ENCODE results near the gene PRR5.
"Not testable (repeated sequence)": the region's sequence is repeated elsewhere in the genome, so short reads cannot be mapped to it uniquely, and the experiment has no call there.

Gene PRR5

DNA sequence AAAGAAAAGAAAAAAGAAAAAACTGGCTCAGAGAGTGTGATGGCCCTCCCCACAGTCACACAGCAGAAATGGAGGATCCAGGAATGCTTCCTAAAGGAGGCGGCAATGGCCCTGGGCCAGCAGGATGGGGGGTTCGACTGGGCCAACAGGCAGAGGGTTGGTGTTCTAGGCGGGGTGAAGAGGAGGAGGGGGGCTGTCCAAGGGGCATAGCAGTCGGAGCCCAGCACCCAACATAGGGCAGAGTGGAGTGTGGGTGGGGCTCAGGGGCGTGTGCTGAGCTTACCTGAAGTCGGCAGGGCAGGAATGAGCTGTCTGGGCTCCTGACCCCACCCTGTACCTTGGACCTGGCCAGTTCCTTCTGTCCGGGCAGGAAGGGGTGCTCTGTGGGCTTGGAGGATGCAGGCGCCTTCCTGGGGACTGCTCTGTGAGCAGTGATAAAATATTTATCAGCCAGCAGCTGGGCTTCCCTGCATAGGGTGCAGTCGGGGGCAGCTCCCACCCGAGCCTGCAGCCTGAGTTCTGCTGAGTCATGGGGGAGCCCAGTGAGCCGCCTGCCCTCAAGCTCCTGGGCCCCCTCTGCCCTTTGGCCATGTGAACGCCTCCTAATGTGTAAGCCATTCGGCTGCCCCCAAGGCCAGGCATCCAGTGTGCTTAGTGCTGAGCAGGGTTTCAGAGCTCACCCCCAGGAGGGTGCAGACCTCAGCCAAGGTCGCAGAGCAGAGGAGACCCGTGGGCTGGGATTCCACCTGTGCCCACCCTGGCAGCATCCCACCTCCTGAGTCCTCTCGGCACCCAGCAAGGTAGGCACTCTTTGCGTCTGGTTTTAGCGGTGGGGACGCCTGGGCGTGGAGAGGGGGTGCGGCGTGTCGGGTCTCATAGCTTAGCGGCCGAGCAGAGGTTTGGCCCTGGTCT, 25.3 kb upstream of the PRR5 start:
- Mint-ChIP-seq H3K27me3 (ENCODE audit: low read depth) (peaks cover 3% of the 10 kb centered on the region), H3K27ac (peak overlapping the region in 1 of 3 experiments; percentile 70), H3K4me1 (peaks cover 22% of the 10 kb centered on the region), H3K9me3 (no peaks in the 10 kb centered on the region), H3K4me3 (peak overlapping the region in 1 of 3 experiments; percentile 46), H3K36me3 (ENCODE audit: low read depth) (no peaks in the 10 kb centered on the region)
- no peak for TF ChIP-seq CTCF (IDR thresholded peaks at IDR 0.05; ENCODE audit: unreplicated experiment in 3 of 3)

DNA sequence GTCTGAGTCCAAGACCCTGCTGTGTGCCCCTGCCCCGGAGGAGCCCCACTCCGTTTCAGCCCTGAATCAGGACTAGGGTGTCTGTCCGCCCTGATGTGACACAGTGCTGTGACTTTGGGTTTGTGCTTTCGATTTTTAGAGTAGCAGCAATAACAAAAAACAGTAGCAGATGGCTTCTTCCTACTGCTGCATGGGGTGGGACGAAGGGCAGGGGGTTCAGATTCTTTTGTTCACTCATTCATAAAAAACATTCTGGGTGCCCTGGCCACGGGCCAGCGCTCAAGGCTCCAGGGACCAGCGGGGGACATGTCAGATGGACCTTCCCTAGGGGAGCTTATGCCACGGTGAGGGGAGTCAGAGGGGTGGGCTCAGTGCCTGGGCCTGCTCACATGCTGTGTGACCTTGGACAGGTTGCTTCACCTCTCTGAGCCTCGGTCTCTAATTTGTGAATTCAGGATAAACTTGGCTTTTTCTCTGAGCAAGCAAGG, 24.6 kb upstream of the PRR5 start:
- Mint-ChIP-seq H3K36me3 (ENCODE audit: low read depth) (no peaks in the 10 kb centered on the region), H3K27ac (peak overlapping the region in 1 of 3 experiments; percentile 70), H3K27me3 (ENCODE audit: low read depth) (peaks cover 3% of the 10 kb centered on the region), H3K4me1 (peaks cover 22% of the 10 kb centered on the region), H3K9me3 (no peaks in the 10 kb centered on the region), H3K4me3 (peak overlapping the region in 1 of 3 experiments; percentile 46)
- no peak for TF ChIP-seq CTCF (IDR thresholded peaks at IDR 0.05; ENCODE audit: unreplicated experiment in 3 of 3)

- no peak for TF ChIP-seq CTCF (IDR thresholded peaks at IDR 0.05; ENCODE audit: unreplicated experiment in 3 of 3)
- Mint-ChIP-seq H3K27me3 (ENCODE audit: low read depth) (peaks cover 3% of the 10 kb centered on the region), H3K36me3 (ENCODE audit: low read depth) (no peaks in the 10 kb centered on the region), H3K9me3 (no peaks in the 10 kb centered on the region), H3K4me1 (peaks cover 22% of the 10 kb centered on the region), H3K27ac (peak overlapping the region in 1 of 3 experiments; percentile 32), H3K4me3 (no peak overlapping the region)
These were observed 24.0 kb upstream of the PRR5 start for GRCh38 chr22:44677871-44678555.

DNA sequence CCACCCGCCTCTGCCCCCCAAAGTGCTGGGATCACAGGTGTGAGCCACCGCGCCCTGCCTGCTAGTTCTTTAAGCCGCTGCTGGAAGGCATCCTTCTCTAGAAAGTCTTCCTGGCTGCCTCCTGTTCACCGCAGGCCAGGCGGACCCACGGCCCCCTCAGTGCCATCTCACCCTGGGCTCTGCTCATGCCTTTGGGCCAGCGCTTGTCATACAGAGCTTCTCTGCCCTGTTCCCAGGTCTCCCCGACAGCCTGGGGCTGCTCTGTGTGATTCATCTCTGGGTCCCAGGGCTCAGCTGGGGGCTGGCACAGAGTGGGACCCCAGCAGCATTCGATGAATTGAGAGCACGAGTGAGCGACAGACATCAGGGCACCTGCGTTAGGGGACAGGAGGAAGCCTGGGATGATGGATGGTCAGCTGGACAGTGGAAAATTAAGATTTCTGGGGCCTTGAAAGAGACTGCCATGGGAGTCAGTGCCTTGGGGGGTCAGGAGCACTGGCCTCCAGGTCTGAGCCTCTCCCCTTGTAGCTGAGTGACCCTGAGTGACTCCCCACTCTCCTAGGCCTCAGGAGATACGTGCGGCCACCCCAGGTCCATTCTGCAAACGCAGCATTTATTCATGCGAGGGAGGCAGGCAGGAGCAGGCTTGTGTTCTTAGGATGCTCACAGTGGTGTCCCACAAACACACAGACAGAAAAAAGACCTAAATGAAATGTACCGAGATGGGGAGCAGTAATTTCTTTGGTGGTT, 23.3 kb upstream of the PRR5 start:
- Mint-ChIP-seq H3K36me3 (ENCODE audit: low read depth) (no peaks in the 10 kb centered on the region), H3K27ac (peak overlapping the region; percentile 6 to 24 (median 6)), H3K9me3 (no peaks in the 10 kb centered on the region), H3K27me3 (ENCODE audit: low read depth) (peaks cover 3% of the 10 kb centered on the region), H3K4me3 (no peak overlapping the region), H3K4me1 (peaks cover 22% of the 10 kb centered on the region)
- no peak for TF ChIP-seq CTCF (IDR thresholded peaks at IDR 0.05; ENCODE audit: unreplicated experiment in 3 of 3)

GRCh38 chr22:44679306-44679647, 22.7 kb upstream of the PRR5 start:
- H3K36me3 Mint-ChIP-seq (ENCODE audit: low read depth); H3K27me3 Mint-ChIP-seq (ENCODE audit: low read depth); H3K4me3 Mint-ChIP-seq; H3K9me3 Mint-ChIP-seq: not testable (repeated sequence)
- peaks cover 22% of the 10 kb centered on the region for H3K4me1 Mint-ChIP-seq
- peak overlapping the region; percentile 6 to 24 (median 6) for H3K27ac Mint-ChIP-seq

- no peaks in the 10 kb centered on the region for H3K9me3 Mint-ChIP-seq
- H3K27ac Mint-ChIP-seq: no peak overlapping the region
- peaks cover 27% of the 10 kb centered on the region for H3K4me1 Mint-ChIP-seq
- H3K27me3 Mint-ChIP-seq (ENCODE audit: low read depth): peaks cover 7% of the 10 kb centered on the region
- TF ChIP-seq CTCF (IDR thresholded peaks at IDR 0.05; ENCODE audit: unreplicated experiment in 3 of 3): no peak
- no peak overlapping the region for H3K4me3 Mint-ChIP-seq
- no peaks in the 10 kb centered on the region for H3K36me3 Mint-ChIP-seq (ENCODE audit: low read depth)
These were observed 21.9 kb upstream of the PRR5 start for GRCh38 chr22:44680058-44680457.
